ENCODE results near the gene RPL36. TPM values are rescaled to one million over a fixed set of nuclear protein-coding genes. Genes with fewer than 3 reads are reported as not detected.

RPL36 gene
- total and polyA plus RNA-seq, 9 of the 15 experiments (the other 6 are each of a cell fraction or from before 2014, with no cell fraction given), result 350 to 3,412 (median 1,507) TPM

DNA sequence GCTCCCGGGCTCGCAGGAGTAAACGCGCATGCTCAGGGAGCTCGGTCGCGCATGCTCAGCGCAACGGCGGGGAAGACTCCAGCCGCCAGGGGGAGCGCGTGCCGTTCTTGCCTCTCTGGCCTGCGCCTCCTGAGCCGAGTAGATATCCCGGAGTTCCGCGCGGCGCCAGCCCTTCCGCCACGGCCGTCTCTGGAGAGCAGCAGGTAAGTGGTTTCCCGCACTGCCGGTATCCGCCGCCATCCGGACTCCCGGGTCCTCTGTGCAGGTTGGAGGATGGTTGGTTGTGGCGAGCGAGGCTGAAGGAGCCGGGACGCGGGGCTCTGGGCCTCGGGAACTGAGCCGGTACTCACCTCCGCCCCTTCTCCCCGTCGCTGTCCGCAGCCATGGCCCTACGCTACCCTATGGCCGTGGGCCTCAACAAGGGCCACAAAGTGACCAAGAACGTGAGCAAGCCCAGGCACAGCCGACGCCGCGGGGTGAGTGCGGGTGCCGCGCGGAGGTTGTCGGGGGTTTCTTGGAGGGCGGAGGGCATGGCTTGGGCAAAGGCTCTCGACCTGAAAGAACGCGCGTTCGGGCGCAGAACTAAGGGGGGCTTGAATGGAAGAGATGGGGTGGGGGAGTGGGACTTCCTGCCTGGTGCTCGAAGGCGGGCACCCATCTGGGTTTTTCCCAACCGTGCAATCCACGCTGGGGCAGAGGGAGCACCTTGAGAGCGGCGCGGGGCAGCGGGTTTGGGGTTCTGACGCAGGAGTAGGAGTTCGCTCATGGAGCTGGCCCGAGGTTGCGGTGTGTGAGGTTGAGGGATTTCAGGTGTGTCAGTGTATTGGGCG lies at the start of gene RPL36 (continued):
- TF ChIP-seq HDAC3 (IDR thresholded peaks at IDR 0.05; ENCODE audit: borderline replicate concordance, partially characterized antibody) (no peak), PPARD (CRISPR knock-in tag; IDR thresholded peaks at IDR 0.05) (no peak), POLR2G (IDR thresholded peaks at IDR 0.05; ENCODE audit: low read depth, low read length) (peak; percentile 97), ZNF780A (CRISPR knock-in tag; IDR thresholded peaks at IDR 0.05) (no peak), SRSF3 (IDR thresholded peaks at IDR 0.05; ENCODE audit: insufficient read depth, low read length) (0 out of 2 replicates have a peak, but pooled peaks have one; percentile 74), ZKSCAN3 (CRISPR knock-in tag; IDR thresholded peaks at IDR 0.05) (no peak), TCF7L2 (IDR thresholded peaks at IDR 0.05; ENCODE audit: low read depth, low read length) (no peak), TBL1XR1 (IDR thresholded peaks at IDR 0.05; ENCODE audit: low read length in 2 of 2) (no peak), ZNF263 (CRISPR knock-in tag; IDR thresholded peaks at IDR 0.05; ENCODE audit: borderline replicate concordance) (no peak; the same call in 1 of the 2 replicates), SAP30 (IDR thresholded peaks at IDR 0.05; ENCODE audit: borderline replicate concordance, insufficient read depth, low read depth, low read length, poor library complexity, severe bottlenecking) (peak; percentile 84), NRF1 (conservative IDR thresholded peaks at IDR 0.05 in 1 of 2, IDR thresholded peaks at IDR 0.05 in 1 of 2) (peak; percentile 99), SAFB (IDR thresholded peaks at IDR 0.05; ENCODE audit: borderline replicate concordance, low read depth, low read length) (no peak), ZBTB7A (IDR thresholded peaks at IDR 0.05; ENCODE audit: borderline replicate concordance, control insufficient read depth, low read depth, low read length) (no peak; the same call in 1 of the 2 replicates), MTA3 (IDR thresholded peaks at IDR 0.05; ENCODE audit: borderline replicate concordance) (peak; percentile 96)
- TF ChIP-seq, protein P1, sequence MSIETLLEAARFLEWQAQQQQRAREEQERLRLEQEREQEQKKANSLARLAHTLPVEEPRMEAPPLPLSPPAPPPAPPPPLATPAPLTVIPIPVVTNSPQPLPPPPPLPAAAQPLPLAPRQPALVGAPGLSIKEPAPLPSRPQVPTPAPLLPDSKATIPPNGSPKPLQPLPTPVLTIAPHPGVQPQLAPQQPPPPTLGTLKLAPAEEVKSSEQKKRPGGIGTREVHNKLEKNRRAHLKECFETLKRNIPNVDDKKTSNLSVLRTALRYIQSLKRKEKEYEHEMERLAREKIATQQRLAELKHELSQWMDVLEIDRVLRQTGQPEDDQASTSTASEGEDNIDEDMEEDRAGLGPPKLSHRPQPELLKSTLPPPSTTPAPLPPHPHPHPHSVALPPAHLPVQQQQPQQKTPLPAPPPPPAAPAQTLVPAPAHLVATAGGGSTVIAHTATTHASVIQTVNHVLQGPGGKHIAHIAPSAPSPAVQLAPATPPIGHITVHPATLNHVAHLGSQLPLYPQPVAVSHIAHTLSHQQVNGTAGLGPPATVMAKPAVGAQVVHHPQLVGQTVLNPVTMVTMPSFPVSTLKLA (conservative IDR thresholded peaks at IDR 0.05), result peak; percentile 78 to 79
- TF ChIP-seq, protein P2, sequence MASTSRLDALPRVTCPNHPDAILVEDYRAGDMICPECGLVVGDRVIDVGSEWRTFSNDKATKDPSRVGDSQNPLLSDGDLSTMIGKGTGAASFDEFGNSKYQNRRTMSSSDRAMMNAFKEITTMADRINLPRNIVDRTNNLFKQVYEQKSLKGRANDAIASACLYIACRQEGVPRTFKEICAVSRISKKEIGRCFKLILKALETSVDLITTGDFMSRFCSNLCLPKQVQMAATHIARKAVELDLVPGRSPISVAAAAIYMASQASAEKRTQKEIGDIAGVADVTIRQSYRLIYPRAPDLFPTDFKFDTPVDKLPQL (IDR thresholded peaks at IDR 0.05; ENCODE audit: extremely low read depth, insufficient read length), result peak; percentile 94
- TF ChIP-seq, protein P3, sequence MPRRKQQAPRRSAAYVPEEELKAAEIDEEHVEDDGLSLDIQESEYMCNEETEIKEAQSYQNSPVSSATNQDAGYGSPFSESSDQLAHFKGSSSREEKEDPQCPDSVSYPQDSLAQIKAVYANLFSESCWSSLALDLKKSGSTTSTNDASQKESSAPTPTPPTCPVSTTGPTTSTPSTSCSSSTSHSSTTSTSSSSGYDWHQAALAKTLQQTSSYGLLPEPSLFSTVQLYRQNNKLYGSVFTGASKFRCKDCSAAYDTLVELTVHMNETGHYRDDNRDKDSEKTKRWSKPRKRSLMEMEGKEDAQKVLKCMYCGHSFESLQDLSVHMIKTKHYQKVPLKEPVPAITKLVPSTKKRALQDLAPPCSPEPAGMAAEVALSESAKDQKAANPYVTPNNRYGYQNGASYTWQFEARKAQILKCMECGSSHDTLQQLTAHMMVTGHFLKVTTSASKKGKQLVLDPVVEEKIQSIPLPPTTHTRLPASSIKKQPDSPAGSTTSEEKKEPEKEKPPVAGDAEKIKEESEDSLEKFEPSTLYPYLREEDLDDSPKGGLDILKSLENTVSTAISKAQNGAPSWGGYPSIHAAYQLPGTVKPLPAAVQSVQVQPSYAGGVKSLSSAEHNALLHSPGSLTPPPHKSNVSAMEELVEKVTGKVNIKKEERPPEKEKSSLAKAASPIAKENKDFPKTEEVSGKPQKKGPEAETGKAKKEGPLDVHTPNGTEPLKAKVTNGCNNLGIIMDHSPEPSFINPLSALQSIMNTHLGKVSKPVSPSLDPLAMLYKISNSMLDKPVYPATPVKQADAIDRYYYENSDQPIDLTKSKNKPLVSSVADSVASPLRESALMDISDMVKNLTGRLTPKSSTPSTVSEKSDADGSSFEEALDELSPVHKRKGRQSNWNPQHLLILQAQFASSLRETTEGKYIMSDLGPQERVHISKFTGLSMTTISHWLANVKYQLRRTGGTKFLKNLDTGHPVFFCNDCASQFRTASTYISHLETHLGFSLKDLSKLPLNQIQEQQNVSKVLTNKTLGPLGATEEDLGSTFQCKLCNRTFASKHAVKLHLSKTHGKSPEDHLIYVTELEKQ (CRISPR knock-in tag; IDR thresholded peaks at IDR 0.05), result no peak

All from K562 (cell line).